ENCODE data around the gene DYRK1B. TPM values are rescaled to one million over a fixed set of nuclear protein-coding genes. Genes with fewer than 3 reads are reported as not detected.

DYRK1B gene
- total and polyA plus RNA-seq, 11 donors: 12.8 to 49.1 (median 24.9) TPM

GRCh38 chr19:39848392-39848791 is 14.4 kb upstream of the DYRK1B start:
- Histone ChIP-seq H3K36me3 (no peaks in the 10 kb centered on the region), H3K9me3 (no peaks in the 10 kb centered on the region), H3K4me3 (no peak overlapping the region), H3K27ac (no peak overlapping the region), H3K27me3 (no peaks in the 10 kb centered on the region), H3K4me1 (peaks cover 0 to 34% (median 22%) of the 10 kb centered on the region in 12 donors)
- WGBS, 4 donors: 89 to 93% (median 91%) methylated on average over 4 of the region's 4 CpGs
- intact Hi-C loops (cut with DNase I): loop anchor here in 6 of 10 donors (5.0 to 10.0 kb wide), 5 partner anchors 119 to 304 kb away; partner anchors contain the start of genes EID2 (in 2 of the 6) and PSMC4 (in 2 of the 6)
- TF ChIP-seq POLR2A (IDR thresholded peaks at IDR 0.05) (no peak), CTCF (IDR thresholded peaks at IDR 0.05) (no peak)
- ATAC-seq (no peak), DNase-seq (peak in 1 of 5 donors; percentile 33)

- Histone ChIP-seq H3K9me3 (no peaks in the 10 kb centered on the region), H3K4me1 (peaks cover 0 to 42% (median 24%) of the 10 kb centered on the region in 12 donors), H3K27me3 (no peaks in the 10 kb centered on the region), H3K27ac (no peak overlapping the region), H3K4me3 (no peak overlapping the region), H3K36me3 (no peaks in the 10 kb centered on the region)
- intact Hi-C loops (cut with DNase I): loop anchor here in 7 of 10 donors (2.0 to 10.0 kb wide), 6 partner anchors 55 to 303 kb away; partner anchors contain the start of genes EID2 (in 2 of the 7) and PSMC4 (in 2 of the 7)
- no peak for TF ChIP-seq POLR2A (IDR thresholded peaks at IDR 0.05)
- TF ChIP-seq CTCF (IDR thresholded peaks at IDR 0.05): no peak
- DNase-seq (no peak), ATAC-seq (no peak)
- WGBS, 4 donors: 88 to 95% (median 95%) methylated on average over 6 of the region's 6 CpGs
Observed at GRCh38 chr19:39847525-39847924, 13.6 kb upstream of the DYRK1B start.

- Histone ChIP-seq H3K27me3 (no peaks in the 10 kb centered on the region), H3K27ac (peak overlapping the region; percentile 64 to 93 (median 84)), H3K4me3 (peak overlapping the region; percentile 62 to 89 (median 80)), H3K4me1 (peaks cover 0 to 45% (median 26%) of the 10 kb centered on the region in 12 donors), H3K9me3 (no peaks in the 10 kb centered on the region), H3K36me3 (no peaks in the 10 kb centered on the region)
- DNase-seq: peak in 1 of 5 donors; percentile 5
- peak in 3 of 4 donors; percentile 2 to 29 (median 15) for ATAC-seq
- TF ChIP-seq POLR2A (IDR thresholded peaks at IDR 0.05) (no peak), CTCF (IDR thresholded peaks at IDR 0.05) (no peak)
- intact Hi-C loops (cut with DNase I): loop anchor here in 8 of 10 donors (1.0 to 10.0 kb wide), 8 partner anchors 13 to 302 kb away; partner anchors contain the start of genes EID2 (in 2 of the 8), PSMC4 (in 2 of the 8) and DYRK1B (in 1 of the 8)
- WGBS, 4 donors: 41 to 46% (median 42%) methylated on average over 12 of the region's 12 CpGs
Observed at GRCh38 chr19:39846678-39847486, 12.9 kb upstream of the DYRK1B start.

All from heart left ventricle (tissue), 16 donors.